IMR-90 (cell line): ENCODE measurements around the gene SMAP1. TPM values are rescaled to one million over a fixed set of nuclear protein-coding genes. Genes with fewer than 3 reads are reported as not detected.

ENCODE experiments used
- ATAC-seq: fragments of 200-7000 bp; cut with Tn5 transposase; 2 replicates; pipeline ENCODE4 v1.9.1; 2020; ENCODE audit warnings: low read depth, mild to moderate bottlenecking, moderate library complexity
- BruUV-seq: library from RNA; stranded (reverse); fragments of 400-500 nt; replicated peaks from 2 replicates; lab custom pipeline; 2021; lab: Mats Ljungman, UMichigan
- CTCF ChIA-PET: fragments of 300-600 bp; formaldehyde crosslinking; extraction: SDS; loops from one replicate; lab custom pipeline; 2021; ENCODE audit warnings: antibody characterized with exemption; lab: Yijun Ruan, JAX
- POLR2A ChIA-PET: fragments of 300-600 bp; sonication (Branson Sonifier 250); formaldehyde crosslinking; loops from one replicate; lab custom pipeline; 2022; ENCODE audit warnings: antibody characterized with exemption; ENCODE audit not compliant: unreplicated experiment; lab: Charles Lee
- DNase-seq: peaks from one replicate; pipeline ENCODE4 v3.0.0; 2013
- H2AFZ ChIP-seq: replicated peaks from 2 replicates; pipeline ENCODE3; 2013; ENCODE audit warnings: low read length, mild to moderate bottlenecking; ENCODE audit not compliant: poor library complexity
- H2AK5ac ChIP-seq: 2 replicates; pipeline ENCODE4 v1.6.1; 2013; ENCODE audit warnings: low read depth, low read length, inconsistent platforms
- H2AK9ac ChIP-seq: replicated peaks from 2 replicates; pipeline ENCODE3; 2013; ENCODE audit warnings: mild to moderate bottlenecking, low read depth, low read length, moderate library complexity; ENCODE audit not compliant: poor library complexity
- H2BK120ac ChIP-seq: 2 replicates; pipeline ENCODE4 v1.6.1; 2013; ENCODE audit warnings: low read depth, low read length, inconsistent platforms
- H2BK15ac ChIP-seq: 3 replicates; pipeline ENCODE4 v1.6.1; 2013; ENCODE audit warnings: low read depth, low read length, inconsistent platforms
- H2BK20ac ChIP-seq: 2 replicates; pipeline ENCODE4 v1.6.1; 2013; ENCODE audit warnings: low read depth, mild to moderate bottlenecking, inconsistent platforms, low read length, moderate library complexity
- H2BK5ac ChIP-seq: 2 replicates; pipeline ENCODE4 v1.6.1; 2013; ENCODE audit warnings: mild to moderate bottlenecking, low read depth, low read length, inconsistent platforms; ENCODE audit not compliant: poor library complexity, severe bottlenecking
- H3K14ac ChIP-seq: replicated peaks from 2 replicates; pipeline ENCODE4 v1.6.1; 2013; ENCODE audit warnings: low read depth, low read length, inconsistent platforms
- H3K18ac ChIP-seq: 2 replicates; pipeline ENCODE4 v1.6.1; 2013; ENCODE audit warnings: low read depth, low read length, control low read depth
- H3K23ac ChIP-seq: 2 replicates; pipeline ENCODE4 v1.6.1; 2013; ENCODE audit warnings: low read depth, low read length, inconsistent platforms
- H3K27ac ChIP-seq: 2 replicates; pipeline ENCODE4 v1.5.1; 2013; ENCODE audit warnings: mild to moderate bottlenecking, control low read depth, low read length; ENCODE audit not compliant: insufficient read depth
- H3K27me3 ChIP-seq: 2 replicates; pipeline ENCODE4 v1.6.1; 2013; ENCODE audit warnings: low read length; ENCODE audit not compliant: control insufficient read depth, insufficient read depth
- H3K36me3 ChIP-seq: 2 replicates; pipeline ENCODE4 v1.6.1; 2013; ENCODE audit warnings: low read length, mixed read lengths; ENCODE audit not compliant: control insufficient read depth, insufficient read depth
- H3K4ac ChIP-seq: 2 replicates; pipeline ENCODE4 v1.6.1; 2013; ENCODE audit warnings: low read depth, low read length, inconsistent platforms
- H3K4me1 ChIP-seq: 2 replicates; pipeline ENCODE4 v1.6.1; 2013; ENCODE audit warnings: low read length, mixed read lengths; ENCODE audit not compliant: control insufficient read depth, insufficient read depth
- H3K4me2 ChIP-seq: 2 replicates; pipeline ENCODE4 v1.6.1; 2013; ENCODE audit warnings: low read depth, mild to moderate bottlenecking, control low read depth, low read length, moderate library complexity
- H3K4me3 ChIP-seq: 2 replicates; pipeline ENCODE4 v1.5.1; 2013; ENCODE audit warnings: low read depth, mild to moderate bottlenecking, control low read depth, low read length, moderate library complexity; ENCODE audit not compliant: insufficient read depth
- H3K56ac ChIP-seq: 2 replicates; pipeline ENCODE4 v1.6.1; 2013; ENCODE audit warnings: low read length, inconsistent platforms; ENCODE audit not compliant: insufficient read depth; ENCODE audit errors: extremely low read depth
- H3K79me1 ChIP-seq, 2 experiments: 2 replicates each; pipeline ENCODE4 v1.6.1; 2013; ENCODE audit warnings: low read length in 2 of 2, inconsistent platforms in 1 of 2, low read depth in 1 of 2
- H3K9ac ChIP-seq: 2 replicates; pipeline ENCODE4 v1.6.1; 2013; ENCODE audit warnings: low read depth, low read length, control low read depth
- H3K9me1 ChIP-seq: 2 replicates; pipeline ENCODE4 v1.6.1; 2013; ENCODE audit warnings: low read length, inconsistent platforms; ENCODE audit not compliant: insufficient read depth
- H3K9me3 ChIP-seq: 2 replicates; pipeline ENCODE4 v1.6.1; 2013; ENCODE audit warnings: low read length; ENCODE audit not compliant: control insufficient read depth, insufficient read depth
- H4K20me1 ChIP-seq: 2 replicates; pipeline ENCODE4 v1.6.1; 2013; ENCODE audit warnings: low read length, inconsistent platforms; ENCODE audit not compliant: insufficient read depth
- H4K5ac ChIP-seq: 2 replicates; pipeline ENCODE4 v1.6.1; 2013; ENCODE audit warnings: mild to moderate bottlenecking, low read depth, low read length, control low read depth
- H4K8ac ChIP-seq, 2 experiments: 2 replicates each; pipeline ENCODE4 v1.6.1; 2013; ENCODE audit warnings: low read depth in 2 of 2, low read length in 2 of 2, control low read depth in 1 of 2, inconsistent platforms in 1 of 2
- H4K91ac ChIP-seq: 2 replicates; pipeline ENCODE4 v1.6.1; 2013; ENCODE audit warnings: low read depth, low read length, inconsistent platforms; ENCODE audit not compliant: insufficient read depth
- CHD1 ChIP-seq: IDR thresholded peaks from 2 replicates; pipeline ENCODE4 v1.6.1; 2012; ENCODE audit warnings: low read depth, low read length, improper control_type of control experiment
- POLR2A ChIP-seq: IDR thresholded peaks from 2 replicates; pipeline ENCODE4 v1.6.1; 2012; ENCODE audit warnings: mild to moderate bottlenecking, low read depth, low read length
- RAD21 ChIP-seq: IDR thresholded peaks from 2 replicates; pipeline ENCODE4 v1.6.1; 2012; ENCODE audit warnings: low read length, improper control_type of control experiment
- SMC3 ChIP-seq: fragments of 150-350 bp; IDR thresholded peaks from 2 replicates; pipeline ENCODE4 v1.6.1; 2016; ENCODE audit warnings: low read depth, mild to moderate bottlenecking, antibody characterized with exemption, low read length, moderate library complexity
- WGBS, 2 experiments: methylation state at CpG; one replicate each; pipeline versions ENCODE4 v1.1.5 to v1.1.7; 2013; ENCODE audit warnings: missing lambda C conversion rate in 2 of 2; ENCODE audit not compliant: insufficient read length in 1 of 2; ENCODE audit errors: extremely low coverage in 2 of 2; 5-methylcytosine and 5-hydroxymethylcytosine counted together
- dilution Hi-C: fragments of 300-500 bp; cut with HindIII; formaldehyde crosslinking; loops from one replicate; pipeline ENCODE4 v1.14.3; 2018; ENCODE audit warnings: low sequenced_read_pairs; ENCODE audit not compliant: unreplicated experiment
- in situ Hi-C: fragments of 300-500 bp; cut with MboI; formaldehyde crosslinking; loops from 3 replicates; pipeline ENCODE4 v1.14.3; 2019; ENCODE audit warnings: low sequenced_read_pairs, inconsistent platforms, mixed read lengths
- intact Hi-C: fragments of 100-400 bp; cut with micrococcal nuclease; formaldehyde crosslinking; loops from 2 replicates; pipeline ENCODE4 v1.10.0; 2022
- polyA plus RNA-seq, 3 experiments: library from polyadenylated mRNA; depleted of rRNA; stranded (reverse); fragments of >200 nt; gene quantifications; 2 replicates each; pipeline ENCODE4 v1.2.3, GENCODE V29; 2012; ENCODE audit warnings: low replicate concordance in 1 of 3
- total RNA-seq: library from RNA; depleted of rRNA; stranded (reverse); fragments of >200 nt; gene quantifications from 2 replicates; pipeline ENCODE4 v1.2.3, GENCODE V29; 2012
- TF ChIP-seq, protein P1 (sequence below): conservative IDR thresholded peaks from 2 replicates; pipeline ENCODE4 v1.5.1; 2012; ENCODE audit warnings: mild to moderate bottlenecking, low read depth, low read length, improper control_type of control experiment

SMAP1 gene
- total and polyA plus RNA-seq, 2 of the 4 experiments (the other 2 are of a cell fraction), result 14.8 to 16.7 TPM

DNA sequence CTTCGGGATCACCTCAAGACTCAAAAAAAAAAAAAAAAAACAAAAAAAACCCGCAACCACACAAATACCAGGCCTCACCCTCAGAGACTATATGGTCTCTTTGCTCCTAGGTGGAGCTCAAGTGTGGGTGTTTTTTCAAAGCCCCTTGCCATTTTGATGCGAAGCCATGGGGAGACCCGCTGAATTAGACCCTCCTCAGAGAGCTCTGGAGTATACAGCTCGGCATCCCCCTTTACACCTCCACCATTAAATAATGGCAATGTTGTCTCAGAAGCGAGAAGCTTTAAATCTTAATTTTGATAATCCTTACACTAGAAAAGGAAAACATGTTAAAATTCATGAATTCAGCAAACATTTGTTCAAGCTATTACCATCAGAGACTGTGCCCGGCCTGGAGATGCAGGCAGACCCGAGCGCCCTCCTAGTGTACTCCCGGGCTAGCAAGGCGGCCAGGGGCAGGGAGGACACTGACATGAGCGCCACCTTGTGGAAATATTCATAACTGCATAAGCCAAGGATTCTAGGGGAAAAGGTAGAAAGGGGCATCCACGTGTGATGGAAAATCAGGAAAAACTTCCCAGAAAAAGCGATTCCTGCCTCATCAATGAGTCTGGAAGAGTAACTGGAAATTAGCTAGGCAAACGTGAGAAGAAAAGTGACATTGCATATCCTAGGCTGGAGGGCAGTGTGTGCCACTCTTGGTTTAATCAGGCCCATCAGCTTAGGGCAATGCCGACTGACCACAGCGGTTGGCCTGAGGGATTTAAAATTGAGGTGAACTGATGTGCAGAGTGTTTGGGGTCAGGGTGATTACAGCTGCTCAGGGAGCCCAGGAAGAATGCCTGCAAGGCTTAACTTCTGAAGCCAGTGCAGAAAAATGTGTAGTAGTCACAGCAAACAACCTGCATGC is 216.6 kb downstream of the SMAP1 start:
- H3K4ac ChIP-seq, result no peak overlapping the region
- no TSS peak for BruUV-seq
- H3K4me1 ChIP-seq, result no peaks in the 10 kb centered on the region
- H2BK15ac ChIP-seq, result no peak overlapping the region
- no peak overlapping the region for H3K23ac ChIP-seq
- H2AFZ ChIP-seq, result no peak overlapping the region
- H3K4me2 ChIP-seq, result no peak overlapping the region
- no peak overlapping the region for H3K18ac ChIP-seq
- peaks cover 12% of the 10 kb centered on the region for H3K27me3 ChIP-seq
- no peak overlapping the region for H4K5ac ChIP-seq
- intact Hi-C loops (loop anchor here (1.0 to 10.0 kb wide), 7 partner anchors 72 to 664 kb away; partner anchors contain the start of gene B3GAT2), dilution Hi-C loops (loop anchor here (25.0 kb wide), 1 partner anchor 172 kb away; no protein-coding TSS in a partner anchor), in situ Hi-C loops (no loop called here)
- H2BK20ac ChIP-seq, result no peak overlapping the region
- no peaks in the 10 kb centered on the region for H3K9me3 ChIP-seq
- no peak overlapping the region for H3K14ac ChIP-seq
- H3K9ac ChIP-seq, result no peak overlapping the region
- no peaks in the 10 kb centered on the region for H3K9me1 ChIP-seq
- no peaks in the 10 kb centered on the region for H3K36me3 ChIP-seq
- no peak overlapping the region for H2BK120ac ChIP-seq
- H2AK5ac ChIP-seq, result no peak overlapping the region
- no peak overlapping the region for H3K56ac ChIP-seq
- TF ChIP-seq CHD1 (no peak), RAD21 (peak; percentile 91), POLR2A (0 out of 2 replicates have a peak, but pooled peaks have one; percentile 22), SMC3 (peak; percentile 91)
- TF ChIP-seq, protein P1, sequence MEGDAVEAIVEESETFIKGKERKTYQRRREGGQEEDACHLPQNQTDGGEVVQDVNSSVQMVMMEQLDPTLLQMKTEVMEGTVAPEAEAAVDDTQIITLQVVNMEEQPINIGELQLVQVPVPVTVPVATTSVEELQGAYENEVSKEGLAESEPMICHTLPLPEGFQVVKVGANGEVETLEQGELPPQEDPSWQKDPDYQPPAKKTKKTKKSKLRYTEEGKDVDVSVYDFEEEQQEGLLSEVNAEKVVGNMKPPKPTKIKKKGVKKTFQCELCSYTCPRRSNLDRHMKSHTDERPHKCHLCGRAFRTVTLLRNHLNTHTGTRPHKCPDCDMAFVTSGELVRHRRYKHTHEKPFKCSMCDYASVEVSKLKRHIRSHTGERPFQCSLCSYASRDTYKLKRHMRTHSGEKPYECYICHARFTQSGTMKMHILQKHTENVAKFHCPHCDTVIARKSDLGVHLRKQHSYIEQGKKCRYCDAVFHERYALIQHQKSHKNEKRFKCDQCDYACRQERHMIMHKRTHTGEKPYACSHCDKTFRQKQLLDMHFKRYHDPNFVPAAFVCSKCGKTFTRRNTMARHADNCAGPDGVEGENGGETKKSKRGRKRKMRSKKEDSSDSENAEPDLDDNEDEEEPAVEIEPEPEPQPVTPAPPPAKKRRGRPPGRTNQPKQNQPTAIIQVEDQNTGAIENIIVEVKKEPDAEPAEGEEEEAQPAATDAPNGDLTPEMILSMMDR, result peak; percentile 88
- H3K4me3 ChIP-seq, result no peak overlapping the region
- H3K27ac ChIP-seq, result no peak overlapping the region
- H4K91ac ChIP-seq, result no peak overlapping the region
- no peak overlapping the region for H2AK9ac ChIP-seq
- DNase-seq (peak; percentile 33), ATAC-seq (peak; percentile 97)
- H4K8ac ChIP-seq, result no peak overlapping the region
- 40% methylated on average over 2 of the region's 17 CpGs; no CpG with 5 or more reads in 1 of the 2 experiments for WGBS, 2 experiments
- ChIA-PET POLR2A (no interaction called here), CTCF (interaction anchor here (0.7 to 2.7 kb wide), 21 partner anchors 9 to 574 kb away, joined by 3 to 39 read pairs (median 3); no protein-coding TSS in a partner anchor)
- H2BK5ac ChIP-seq, result no peak overlapping the region
- no peaks in the 10 kb centered on the region for H3K79me1 ChIP-seq
- H4K20me1 ChIP-seq, result no peaks in the 10 kb centered on the region
